GM23338 (cell line): Measurements from ENCODE around the gene ROR1. TPM values are rescaled to one million over a fixed set of nuclear protein-coding genes. Genes with fewer than 3 reads are reported as not detected.

Source experiments
- ATAC-seq: fragments of 200-7000 bp; cut with Tn5 transposase; 3 replicates; pipeline ENCODE4 v1.9.1; 2020
- DNase-seq: peaks from one replicate; pipeline ENCODE4 v3.0.0-alpha.2; 2015; ENCODE audit warnings: low spot score
- H2AFZ ChIP-seq: fragments of 200-600 bp; sonication (generic); 2 replicates; pipeline ENCODE4 v1.8.0; 2016; ENCODE audit warnings: antibody characterized with exemption, mild to moderate bottlenecking, moderate library complexity
- H3F3A ChIP-seq: fragments of 200-600 bp; sonication (generic); replicated peaks from 2 replicates; pipeline ENCODE4 v1.8.0; 2017; ENCODE audit warnings: antibody characterized with exemption, mixed run types, low read depth
- H3K27ac ChIP-seq: fragments of 200-600 bp; sonication (generic); 2 replicates; pipeline ENCODE4 v1.6.1; 2016; ENCODE audit warnings: low read depth
- H3K27me3 ChIP-seq: fragments of 200-600 bp; sonication (generic); 2 replicates; pipeline ENCODE4 v1.8.0; 2016; ENCODE audit warnings: mild to moderate bottlenecking, mixed run types, moderate library complexity; ENCODE audit not compliant: insufficient read depth
- H3K36me3 ChIP-seq: fragments of 200-600 bp; sonication (generic); 2 replicates; pipeline ENCODE4 v1.8.0; 2016; ENCODE audit warnings: mild to moderate bottlenecking; ENCODE audit not compliant: insufficient read depth
- H3K4me1 ChIP-seq: fragments of 200-600 bp; sonication (generic); 2 replicates; pipeline ENCODE4 v1.8.0; 2016; ENCODE audit warnings: mild to moderate bottlenecking, moderate library complexity; ENCODE audit not compliant: insufficient read depth
- H3K4me2 ChIP-seq: fragments of 200-600 bp; sonication (generic); 2 replicates; pipeline ENCODE4 v1.7.1; 2017; ENCODE audit warnings: mixed run types
- H3K4me3 ChIP-seq: fragments of 200-600 bp; sonication (generic); 2 replicates; pipeline ENCODE4 v1.6.1; 2016; ENCODE audit warnings: mixed run types
- H3K79me2 ChIP-seq: fragments of 200-600 bp; sonication (generic); replicated peaks from 2 replicates; pipeline ENCODE4 v1.8.0; 2017; ENCODE audit warnings: mild to moderate bottlenecking; ENCODE audit not compliant: insufficient read depth
- H3K9me2 ChIP-seq: fragments of 200-600 bp; sonication (generic); 2 replicates; pipeline ENCODE4 v1.8.0; 2017; ENCODE audit not compliant: insufficient read depth
- H4K20me1 ChIP-seq: fragments of 200-600 bp; sonication (generic); replicated peaks from 2 replicates; pipeline ENCODE4 v1.8.0; 2017; ENCODE audit warnings: mild to moderate bottlenecking; ENCODE audit not compliant: insufficient read depth
- H3K27ac Mint-ChIP-seq: 2 replicates; pipeline ENCODE4 v1.8.0; 2020; ENCODE audit warnings: inconsistent platforms, mild to moderate bottlenecking, moderate library complexity, mixed read lengths
- H3K27me3 Mint-ChIP-seq: 3 replicates; pipeline ENCODE4 v1.8.0; 2022; ENCODE audit warnings: low read depth, mild to moderate bottlenecking, moderate library complexity, mixed read lengths, inconsistent platforms; ENCODE audit not compliant: insufficient read depth, poor library complexity
- H3K36me3 Mint-ChIP-seq: 3 replicates; pipeline ENCODE4 v1.8.0; 2021; ENCODE audit warnings: low read depth, mild to moderate bottlenecking, inconsistent platforms, moderate library complexity, mixed read lengths
- H3K4me1 Mint-ChIP-seq: 3 replicates; pipeline ENCODE4 v1.8.0; 2020; ENCODE audit warnings: mild to moderate bottlenecking, inconsistent platforms, mixed read lengths
- H3K4me3 Mint-ChIP-seq: 3 replicates; pipeline ENCODE4 v1.8.0; 2021; ENCODE audit warnings: moderate library complexity, mild to moderate bottlenecking, inconsistent platforms, mixed read lengths
- H3K9me3 Mint-ChIP-seq: 3 replicates; pipeline ENCODE4 v1.8.0; 2020; ENCODE audit warnings: moderate library complexity, mild to moderate bottlenecking, inconsistent platforms, mixed read lengths
- CREB1 ChIP-seq: fragments of 250-450 bp; sonication (Bioruptor Pico); IDR thresholded peaks from 2 replicates; pipeline ENCODE4 v1.5.0; 2020; ENCODE audit warnings: low read depth, mild to moderate bottlenecking, moderate library complexity
- CTCF ChIP-seq, 2 experiments: fragments of 200-600 bp in 1 of 2; sonication (generic) in 1 of 2; conservative IDR thresholded peaks; 2 replicates each; pipeline versions ENCODE4 v1.5.1 to v1.6.1; 2016 to 2017; ENCODE audit warnings: antibody characterized with exemption in 2 of 2, low read depth in 2 of 2, mild to moderate bottlenecking in 2 of 2, moderate library complexity in 1 of 2
- ETS1 ChIP-seq: IDR thresholded peaks from 2 replicates; pipeline ENCODE4 v1.6.1; 2016; ENCODE audit warnings: antibody characterized with exemption
- EZH2phosphoT487 ChIP-seq: fragments of 200-600 bp; sonication (generic); IDR thresholded peaks from one replicate; pipeline ENCODE4 v1.8.1; 2018; ENCODE audit warnings: antibody characterized with exemption; ENCODE audit not compliant: unreplicated experiment
- JUNB ChIP-seq: IDR thresholded peaks from one replicate; pipeline ENCODE4 v1.6.1; 2016; ENCODE audit warnings: antibody characterized with exemption; ENCODE audit not compliant: unreplicated experiment
- POLR2AphosphoS5 ChIP-seq: IDR thresholded peaks from 2 replicates; pipeline ENCODE4 v1.6.1; 2016; ENCODE audit warnings: antibody characterized with exemption, low read depth
- REST ChIP-seq: IDR thresholded peaks from one replicate; pipeline ENCODE4 v1.6.1; 2018; ENCODE audit warnings: antibody characterized with exemption; ENCODE audit not compliant: unreplicated experiment
- ZNF331 ChIP-seq: fragments of 250-450 bp; sonication (Bioruptor Pico); IDR thresholded peaks from 2 replicates; pipeline ENCODE4 v1.5.0; 2020; ENCODE audit warnings: low read depth, mild to moderate bottlenecking, moderate library complexity
- polyA plus RNA-seq: library from polyadenylated mRNA; unstranded; fragments of >200 nt; fragmentation: Nextera tagmentation; extraction: Ambion mirVana; gene quantifications from 2 replicates; pipeline ENCODE4 v1.2.1, GENCODE V29; 2016
- total RNA-seq: library from RNA; depleted of rRNA; stranded (reverse); fragments of >200 nt; shearing (Covaris generic); gene quantifications from 2 replicates; pipeline ENCODE4 v1.2.3, GENCODE V29; 2014

Gene ROR1
- total and polyA plus RNA-seq, 2 experiments from 2014 or later = 59.7 to 96.0 TPM

- TF ChIP-seq ETS1 = no peak
Observed at GRCh38 chr1:64049900-64050540, 276.2 kb downstream of the ROR1 start (continued).

- Mint-ChIP-seq H3K4me3 (no peak overlapping the region), H3K4me1 (peaks cover 22% of the 10 kb centered on the region; the same call in 2 of the 3 replicates), H3K27me3 (peaks cover 3% of the 10 kb centered on the region), H3K9me3 (no peaks in the 10 kb centered on the region), H3K27ac (peak overlapping the region; percentile 20; the same call in 1 of the 2 replicates), H3K36me3 (peaks cover 22% of the 10 kb centered on the region)
- Histone ChIP-seq H3K9me2 (no peaks in the 10 kb centered on the region), H2AFZ (no peak overlapping the region), H3K27ac (no peak overlapping the region), H3K4me1 (peaks cover 15% of the 10 kb centered on the region), H3K79me2 (peaks cover 17% of the 10 kb centered on the region; the same call in 1 of the 2 replicates), H4K20me1 (0 out of 2 replicates have a peak, but pooled peaks cover 3% of the 10 kb centered on the region), H3K4me2 (no peak overlapping the region), H3F3A (no peaks in the 10 kb centered on the region), H3K4me3 (no peak overlapping the region), H3K36me3 (no peaks in the 10 kb centered on the region), H3K27me3 (no peaks in the 10 kb centered on the region)
- ATAC-seq (no peak), DNase-seq (no peak)
- no peak for TF ChIP-seq CTCF (conservative IDR thresholded peaks at IDR 0.05; ENCODE audit: low read depth in 2 of 2)
- no peak for TF ChIP-seq EZH2phosphoT487
- no peak for TF ChIP-seq ZNF331
- TF ChIP-seq ETS1 = no peak
- TF ChIP-seq JUNB = no peak
Observed at GRCh38 chr1:64050601-64051000, 276.8 kb downstream of the ROR1 start.

- Histone ChIP-seq H3K4me3 (no peak overlapping the region), H3K27ac (no peak overlapping the region)
- no peak for ATAC-seq
- no peak for TF ChIP-seq CTCF (conservative IDR thresholded peaks at IDR 0.05; ENCODE audit: low read depth in 2 of 2)
- TF ChIP-seq ZNF331 = no peak
- no peak for TF ChIP-seq REST
- TF ChIP-seq POLR2AphosphoS5 = no peak
- no peak for TF ChIP-seq CREB1 (CRISPR knock-in tag)
- TF ChIP-seq JUNB = no peak
Observed at GRCh38 chr1:64051796-64052195, 278.0 kb downstream of the ROR1 start.

More at GRCh38 chr1:64051796-64052195, 278.0 kb downstream of the ROR1 start:
- H3K27me3 Mint-ChIP-seq = peaks cover 3% of the 10 kb centered on the region
- no peak overlapping the region for H3K4me3 Mint-ChIP-seq
- peaks cover 10% of the 10 kb centered on the region; the same call in 2 of the 3 replicates for H3K4me1 Mint-ChIP-seq
- 0 out of 2 replicates have a peak, but pooled peaks cover 3% of the 10 kb centered on the region for H4K20me1 ChIP-seq
- H3K9me3 Mint-ChIP-seq = no peaks in the 10 kb centered on the region
- no peak for DNase-seq
- H3K4me2 ChIP-seq = no peak overlapping the region
- no peaks in the 10 kb centered on the region for H3K27me3 ChIP-seq
- peaks cover 3% of the 10 kb centered on the region for H3K4me1 ChIP-seq
- H3K36me3 ChIP-seq = no peaks in the 10 kb centered on the region
- peaks cover 22% of the 10 kb centered on the region for H3K36me3 Mint-ChIP-seq
- no peak overlapping the region for H3K27ac Mint-ChIP-seq
- peaks cover 13% of the 10 kb centered on the region for H3K79me2 ChIP-seq
- no peaks in the 10 kb centered on the region for H3F3A ChIP-seq
- no peaks in the 10 kb centered on the region for H3K9me2 ChIP-seq
- no peak overlapping the region for H2AFZ ChIP-seq
